ACHN (cell line): ENCODE results near the gene ARHGAP30.
A peak's percentile ranks its signal among the peaks of the same experiment; 100 is the strongest.

ENCODE experiments used
- DNase-seq: peaks from one replicate; pipeline ENCODE4 v3.0.0-alpha.2; 2015
- in situ Hi-C: cut with HindIII; loops from 2 replicates; pipeline ENCODE4 v1.10.0; 2017; ENCODE audit warnings: low sequenced_read_pairs, low pct_ligation_motif_present, low pct_unique_long_range_greater_than_20kb

Gene ARHGAP30

DNA sequence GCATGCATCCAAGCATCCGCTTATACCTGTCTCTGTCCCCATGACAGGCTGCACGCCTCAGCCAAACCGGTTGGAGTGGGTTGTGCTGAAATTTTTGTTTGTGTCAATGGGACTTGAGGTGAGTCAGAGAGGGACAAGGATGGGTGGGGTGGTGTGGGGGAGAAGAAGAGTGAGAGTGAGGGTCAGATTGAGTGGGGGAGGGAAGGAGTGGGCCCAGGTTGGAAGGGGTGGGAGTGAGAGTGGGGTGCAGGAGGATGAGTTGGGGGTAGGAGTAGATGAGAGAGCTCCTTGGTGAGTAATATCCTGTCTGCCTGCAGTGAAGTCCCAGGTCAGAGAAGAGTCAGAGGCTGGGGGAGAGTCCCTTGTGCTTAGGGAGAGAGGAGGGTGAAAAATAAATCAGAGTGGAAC, 22.9 kb upstream of the ARHGAP30 start:
- DNase-seq = no peak

DNA sequence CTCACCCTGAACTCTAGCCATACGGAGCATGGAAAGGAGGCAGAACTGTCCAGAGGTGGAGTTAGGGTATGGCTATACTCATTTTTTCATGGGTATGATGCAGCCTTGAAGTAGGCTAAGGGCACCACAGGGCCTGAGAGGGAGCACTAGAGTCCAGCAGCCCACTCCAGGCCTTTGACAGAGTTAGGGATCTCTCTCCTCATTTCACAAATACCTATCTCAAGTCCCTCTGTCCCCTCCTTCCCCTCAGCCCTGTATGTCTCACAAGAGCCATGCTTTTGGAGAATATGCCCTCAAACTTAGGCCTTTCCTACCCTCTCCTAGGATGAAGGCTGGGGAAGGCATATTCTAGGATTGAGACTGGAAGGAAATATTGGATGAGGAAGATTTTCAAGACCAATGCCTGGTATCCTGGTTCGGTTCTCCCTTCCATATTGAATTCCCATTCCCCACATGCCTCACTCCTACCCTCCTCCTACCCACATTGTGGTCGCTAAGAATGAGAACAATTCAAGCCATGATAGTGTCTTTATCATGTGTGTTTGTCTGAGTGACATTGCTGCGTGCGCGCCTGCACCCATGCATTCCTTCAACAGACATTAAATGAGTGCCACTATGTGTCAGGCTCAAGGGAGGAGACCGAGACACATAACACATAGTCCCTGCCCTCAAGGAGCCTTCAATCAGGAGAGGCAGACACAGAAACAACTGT, 22.3 kb upstream of the ARHGAP30 start:
- DNase-seq = no peak
- in situ Hi-C loops = no loop called here

More for the DNA sequence above, 22.9 kb upstream of the ARHGAP30 start:
- in situ Hi-C loops = no loop called here

DNA sequence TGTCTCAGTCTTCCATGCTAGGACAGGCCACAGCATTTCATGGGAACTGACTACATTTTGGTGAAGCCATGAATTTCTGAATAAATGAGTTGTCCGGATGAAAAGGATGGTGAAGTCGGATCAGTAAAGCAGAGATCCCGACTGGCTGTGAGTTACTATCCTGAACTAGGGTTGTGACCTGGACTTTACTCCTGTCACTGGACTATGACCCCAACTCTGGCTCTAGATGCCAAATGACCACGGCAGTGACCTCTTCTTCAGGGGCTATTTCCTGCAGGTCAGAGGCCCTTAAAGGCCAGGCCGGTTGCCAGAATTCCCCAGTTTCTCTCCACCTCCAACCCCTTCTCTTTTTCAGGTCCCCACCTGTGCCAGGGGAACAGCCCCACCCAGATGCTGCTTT, 21.4 kb upstream of the ARHGAP30 start:
- no peak for DNase-seq
- in situ Hi-C loops = no loop called here

DNA sequence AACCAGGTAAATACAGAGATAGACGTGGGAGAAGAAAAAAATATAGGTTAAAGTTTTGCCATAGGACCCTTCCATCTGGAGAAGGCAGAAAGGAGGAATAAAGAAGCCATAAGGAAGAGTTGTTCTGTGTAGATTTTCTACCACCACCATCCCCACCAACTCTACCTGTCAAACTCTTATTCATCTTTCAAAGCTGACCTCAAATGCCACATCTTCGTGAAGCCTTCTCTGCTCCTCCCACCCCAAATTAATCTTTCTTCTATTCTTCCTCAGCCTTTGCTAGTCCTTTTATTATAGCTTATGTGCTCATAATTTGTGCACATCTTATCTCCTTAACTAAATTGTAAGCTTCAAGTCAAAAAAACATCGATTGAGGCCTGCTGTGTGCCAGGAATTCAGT, 20.9 kb upstream of the ARHGAP30 start:
- in situ Hi-C loops = no loop called here
- no peak for DNase-seq

DNA sequence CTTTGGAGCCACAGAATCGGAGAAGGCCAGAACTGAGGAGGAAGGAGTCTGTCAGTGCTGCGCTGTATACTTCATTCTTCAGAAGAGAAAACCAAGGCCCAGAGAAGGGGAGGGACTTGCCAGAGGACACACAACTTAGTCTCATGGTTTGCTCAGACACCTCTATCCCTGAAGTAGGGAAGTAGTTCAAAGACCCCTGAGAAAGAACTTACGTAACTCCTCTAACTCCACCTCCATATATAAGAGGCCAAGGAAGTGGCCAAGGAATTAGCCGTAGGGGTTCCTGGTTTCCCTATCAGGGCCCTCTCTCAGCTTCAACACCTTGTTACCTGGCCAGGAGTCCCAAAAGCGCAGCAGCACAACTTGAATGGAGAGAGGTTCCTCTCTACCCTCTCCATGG, 20.2 kb upstream of the ARHGAP30 start:
- DNase-seq = no peak
- in situ Hi-C loops = no loop called here

- in situ Hi-C loops = no loop called here
- no peak for DNase-seq
Observed at GRCh38 chr1:161089251-161089924, 19.7 kb upstream of the ARHGAP30 start, which contains the start of gene NECTIN4. Gene NECTIN4 (minus strand): TSS chr1:161089558. CDS start chr1:161089296, 262 bp downstream.

GRCh38 chr1:161088587-161089110, 19.0 kb upstream of the ARHGAP30 start:
- DNase-seq = peak; percentile 66
- in situ Hi-C loops = no loop called here

- in situ Hi-C loops = no loop called here
- DNase-seq = no peak
Observed at GRCh38 chr1:161086457-161086856, 16.8 kb upstream of the ARHGAP30 start.

- in situ Hi-C loops = no loop called here
- DNase-seq = no peak
Observed at GRCh38 chr1:161085165-161085564, 15.5 kb upstream of the ARHGAP30 start.

GRCh38 chr1:161084597-161084988, 14.9 kb upstream of the ARHGAP30 start:
- in situ Hi-C loops = no loop called here
- no peak for DNase-seq

DNA sequence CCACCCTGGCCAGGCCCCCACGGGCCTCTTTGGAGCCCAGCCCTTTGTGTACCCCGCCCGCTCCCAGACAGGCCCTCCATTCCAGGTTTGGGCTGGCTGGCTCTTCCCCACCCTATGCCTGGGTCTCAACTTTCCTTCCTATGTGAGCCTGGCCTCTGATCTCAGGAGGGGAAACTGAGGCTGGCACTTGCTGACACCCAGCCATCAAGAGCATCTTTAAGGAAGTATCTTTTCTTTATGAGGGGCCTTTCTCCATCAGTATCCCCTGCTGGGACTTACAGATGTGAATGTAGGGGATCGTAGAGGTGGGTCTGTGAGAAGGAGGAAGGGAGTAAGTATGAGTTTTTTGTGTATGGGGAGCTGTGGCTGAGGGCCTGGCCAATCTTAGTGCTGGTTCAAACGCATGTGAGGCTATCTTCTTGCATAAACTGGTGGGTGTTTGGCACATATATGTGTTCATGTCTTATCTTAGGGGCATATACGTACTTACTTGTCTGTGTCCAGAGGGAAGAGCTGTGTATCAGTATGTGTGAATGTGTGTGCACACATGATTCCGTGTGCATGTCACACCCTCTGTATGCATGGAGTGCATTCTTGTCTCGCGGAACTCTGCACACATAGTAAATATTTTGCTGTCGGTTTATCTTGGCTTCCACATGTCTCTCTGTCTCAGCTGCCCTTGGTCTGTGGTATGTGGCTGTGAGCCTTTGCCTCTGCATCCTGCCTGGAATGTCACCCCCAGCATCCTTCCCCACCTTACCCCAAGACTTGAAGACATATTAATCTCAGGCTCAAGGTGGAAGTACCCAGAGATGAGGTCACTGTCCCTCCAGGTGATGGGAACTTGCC, 14.3 kb upstream of the ARHGAP30 start:
- in situ Hi-C loops = no loop called here
- DNase-seq = no peak

GRCh38 chr1:161082996-161083747, 13.5 kb upstream of the ARHGAP30 start:
- in situ Hi-C loops = no loop called here
- peak; percentile 86 for DNase-seq

GRCh38 chr1:161082483-161082882, 12.8 kb upstream of the ARHGAP30 start:
- in situ Hi-C loops = no loop called here
- no peak for DNase-seq

GRCh38 chr1:161081519-161081918, 11.8 kb upstream of the ARHGAP30 start:
- in situ Hi-C loops = no loop called here
- DNase-seq = no peak

GRCh38 chr1:161080441-161081405, 11.0 kb upstream of the ARHGAP30 start:
- in situ Hi-C loops = no loop called here
- no peak for DNase-seq

- DNase-seq = no peak
- in situ Hi-C loops = no loop called here
Observed at GRCh38 chr1:161079436-161080110, 9.9 kb upstream of the ARHGAP30 start.

DNA sequence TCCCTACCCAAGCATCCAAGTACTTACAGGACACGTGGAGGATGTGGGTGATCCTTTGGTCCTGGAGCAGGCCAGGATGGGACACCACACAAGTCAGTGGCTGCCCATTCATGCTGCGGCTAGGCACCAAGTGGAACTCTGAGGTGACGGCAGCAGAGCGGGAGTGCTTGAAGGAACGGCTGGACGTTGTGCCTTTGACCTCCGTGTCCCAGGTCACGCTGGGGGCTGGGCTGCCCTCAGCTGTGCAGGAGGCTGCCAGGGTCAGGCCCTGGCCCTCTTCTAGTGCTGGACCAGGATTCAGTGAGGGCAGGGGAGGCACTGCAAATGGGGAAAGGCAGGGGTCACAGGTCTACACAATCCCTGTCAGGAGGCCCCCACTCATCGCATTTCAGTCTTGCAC, 7.7 kb upstream of the ARHGAP30 start:
- in situ Hi-C loops = no loop called here
- DNase-seq = no peak
